Activated CD4-positive, alpha-beta memory T cell treated with anti-CD3 and anti-CD28 coated beads, Interleukin-2, amount 10 ng/mL, durations not matched to agents 7 days and 5 days (primary cell): ENCODE results near the gene EDN1. TPM values are rescaled to one million over a fixed set of nuclear protein-coding genes. Genes with fewer than 3 reads are reported as not detected.

Experiments
- CTCF ChIA-PET: fragments of 350-600 bp; sonication (Branson Sonifier 250); formaldehyde crosslinking; loops from one replicate; lab custom pipeline; 2021; ENCODE audit warnings: antibody characterized with exemption, inconsistent platforms; lab: Charles Lee
- POLR2A ChIA-PET: fragments of 350-600 bp; sonication (Branson Sonifier 250); formaldehyde crosslinking; loops from one replicate; lab custom pipeline; 2021; ENCODE audit warnings: antibody characterized with exemption; lab: Charles Lee
- DNase-seq: peaks from one replicate; pipeline ENCODE4 v3.0.0-alpha.2; 2020
- H3K27ac Mint-ChIP-seq: one replicate; pipeline ENCODE4 v1.8.0; 2021; ENCODE audit warnings: mild to moderate bottlenecking, mixed read lengths
- H3K27me3 Mint-ChIP-seq: one replicate; pipeline ENCODE4 v1.8.0; 2021; ENCODE audit warnings: mixed read lengths
- H3K36me3 Mint-ChIP-seq: one replicate; pipeline ENCODE4 v1.8.0; 2021; ENCODE audit warnings: low read depth, mixed read lengths
- H3K4me1 Mint-ChIP-seq: one replicate; pipeline ENCODE4 v1.8.0; 2021; ENCODE audit warnings: mixed read lengths
- H3K4me3 Mint-ChIP-seq: one replicate; pipeline ENCODE4 v1.8.0; 2021; ENCODE audit warnings: mild to moderate bottlenecking, mixed read lengths
- H3K9me3 Mint-ChIP-seq: one replicate; pipeline ENCODE4 v1.8.0; 2021; ENCODE audit warnings: mixed read lengths
- total RNA-seq, 2 experiments: library from RNA; stranded (reverse); gene quantifications; one replicate each; pipeline ENCODE4 v1.2.3, GENCODE V29; 2021

Gene EDN1
- under 1 TPM in 1 of 2 experiments, not detected in 1; 0.10 TPM for total RNA-seq

DNA sequence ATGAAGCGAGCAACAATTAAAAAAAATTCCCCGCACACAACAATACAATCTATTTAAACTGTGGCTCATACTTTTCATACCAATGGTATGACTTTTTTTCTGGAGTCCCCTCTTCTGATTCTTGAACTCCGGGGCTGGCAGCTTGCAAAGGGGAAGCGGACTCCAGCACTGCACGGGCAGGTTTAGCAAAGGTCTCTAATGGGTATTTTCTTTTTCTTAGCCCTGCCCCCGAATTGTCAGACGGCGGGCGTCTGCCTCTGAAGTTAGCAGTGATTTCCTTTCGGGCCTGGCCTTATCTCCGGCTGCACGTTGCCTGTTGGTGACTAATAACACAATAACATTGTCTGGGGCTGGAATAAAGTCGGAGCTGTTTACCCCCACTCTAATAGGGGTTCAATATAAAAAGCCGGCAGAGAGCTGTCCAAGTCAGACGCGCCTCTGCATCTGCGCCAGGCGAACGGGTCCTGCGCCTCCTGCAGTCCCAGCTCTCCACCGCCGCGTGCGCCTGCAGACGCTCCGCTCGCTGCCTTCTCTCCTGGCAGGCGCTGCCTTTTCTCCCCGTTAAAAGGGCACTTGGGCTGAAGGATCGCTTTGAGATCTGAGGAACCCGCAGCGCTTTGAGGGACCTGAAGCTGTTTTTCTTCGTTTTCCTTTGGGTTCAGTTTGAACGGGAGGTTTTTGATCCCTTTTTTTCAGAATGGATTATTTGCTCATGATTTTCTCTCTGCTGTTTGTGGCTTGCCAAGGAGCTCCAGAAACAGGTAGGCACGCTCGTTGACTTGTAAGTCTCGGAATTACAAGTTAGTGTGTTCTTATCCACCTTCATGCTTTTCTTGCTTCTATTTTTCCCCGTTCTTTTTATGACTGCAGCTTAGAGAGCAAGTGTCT is at the start of gene EDN1:
Gene EDN1, plus strand, starts transcription at position 429 of the 888 bp plus-strand sequence. Its CDS starts 269 bp downstream, at position 698.
- DNase-seq: peak; percentile 55
- Mint-ChIP-seq H3K4me1 (peaks cover 13% of the 10 kb centered on the region), H3K27me3 (peaks cover 46% of the 10 kb centered on the region), H3K4me3 (peak within 1 kb of the TSS; percentile 62), H3K36me3 (no peaks in the 10 kb centered on the region), H3K27ac (peak within 1 kb of the TSS; percentile 3), H3K9me3 (no peaks in the 10 kb centered on the region)
- CTCF ChIA-PET: interaction anchor here (0.5 to 3.4 kb wide), 25 partner anchors 9 to 707 kb away, joined by 3 to 56 read pairs (median 4); no protein-coding TSS in a partner anchor
- POLR2A ChIA-PET: interaction anchor here (1.1 kb wide), 1 partner anchor 281 kb away, joined by 5 read pairs; no protein-coding TSS in a partner anchor

DNA sequence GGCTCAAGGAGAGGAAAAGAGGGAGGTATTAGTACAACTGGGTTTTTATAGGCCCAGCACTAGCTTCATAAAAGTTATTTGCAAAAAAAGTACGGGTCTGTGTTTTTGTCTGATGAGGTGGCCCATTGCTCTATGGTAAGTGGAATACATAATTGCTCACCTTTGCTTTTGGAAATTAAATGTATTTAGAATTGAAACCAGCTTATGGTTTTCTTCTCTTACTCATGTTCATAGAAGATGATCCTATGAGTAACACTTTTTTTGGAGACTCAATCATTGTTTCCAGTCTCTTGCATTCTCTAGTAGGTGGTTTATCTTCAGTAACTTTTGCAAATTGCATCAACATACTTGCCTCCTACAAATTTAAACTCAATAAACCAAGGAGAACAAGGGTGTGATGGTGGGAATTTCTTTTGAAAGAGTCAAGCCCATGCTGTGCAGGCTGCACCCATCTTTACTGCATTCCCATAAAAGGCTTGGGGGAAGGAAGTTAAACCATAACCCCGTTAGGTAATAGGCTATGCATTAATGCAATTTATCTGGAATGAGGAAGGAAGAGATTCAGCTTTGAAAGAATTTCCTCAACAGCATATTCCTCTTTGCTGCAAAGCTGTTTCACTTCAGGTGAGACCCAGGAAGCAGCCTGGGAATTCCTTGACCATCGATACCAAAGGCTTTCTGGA is 48.5 kb upstream of the EDN1 start:
- H3K4me3 Mint-ChIP-seq: no peak overlapping the region
- DNase-seq: no peak
- CTCF ChIA-PET: interaction anchor here (0.6 kb wide), 1 partner anchor 76 kb away, joined by 3 read pairs; no protein-coding TSS in a partner anchor
- H3K9me3 Mint-ChIP-seq: no peaks in the 10 kb centered on the region
- H3K4me1 Mint-ChIP-seq: peaks cover 9% of the 10 kb centered on the region
- H3K27me3 Mint-ChIP-seq: no peaks in the 10 kb centered on the region
- no peaks in the 10 kb centered on the region for H3K36me3 Mint-ChIP-seq
- POLR2A ChIA-PET: no interaction called here
- no peak overlapping the region for H3K27ac Mint-ChIP-seq

- Mint-ChIP-seq H3K27me3 (no peaks in the 10 kb centered on the region), H3K27ac (no peak overlapping the region), H3K36me3 (no peaks in the 10 kb centered on the region), H3K4me1 (peaks cover 8% of the 10 kb centered on the region), H3K9me3 (no peaks in the 10 kb centered on the region), H3K4me3 (no peak overlapping the region)
- no peak for DNase-seq
- POLR2A ChIA-PET: no interaction called here
- CTCF ChIA-PET: no interaction called here
Observed at GRCh38 chr6:12243169-12243568, 47.0 kb upstream of the EDN1 start.

DNA sequence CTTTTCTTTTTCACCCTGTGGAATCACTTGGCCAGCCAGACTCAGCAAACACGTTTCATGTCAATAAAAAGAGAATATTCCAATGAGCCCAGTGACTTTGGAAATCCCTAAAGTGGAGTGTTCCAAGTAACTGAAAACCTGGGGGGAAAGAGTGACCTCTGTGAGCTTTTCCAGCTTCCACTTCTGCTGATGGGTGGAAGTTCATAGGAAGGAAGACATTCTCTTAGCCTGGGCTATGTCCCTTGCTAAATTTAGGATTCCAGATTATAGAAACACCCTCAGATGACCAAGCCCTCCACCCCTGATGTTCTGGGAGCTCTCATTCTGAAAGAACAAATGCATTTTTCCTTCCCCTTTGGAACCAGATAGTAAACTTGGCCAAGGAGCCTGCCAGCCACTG is 44.8 kb upstream of the EDN1 start:
- H3K4me1 Mint-ChIP-seq: peaks cover 4% of the 10 kb centered on the region
- H3K27ac Mint-ChIP-seq: no peak overlapping the region
- H3K27me3 Mint-ChIP-seq: peaks cover 11% of the 10 kb centered on the region
- ChIA-PET POLR2A (no interaction called here), CTCF (no interaction called here)
- no peak overlapping the region for H3K4me3 Mint-ChIP-seq
- no peaks in the 10 kb centered on the region for H3K9me3 Mint-ChIP-seq
- no peaks in the 10 kb centered on the region for H3K36me3 Mint-ChIP-seq
- DNase-seq: no peak

DNA sequence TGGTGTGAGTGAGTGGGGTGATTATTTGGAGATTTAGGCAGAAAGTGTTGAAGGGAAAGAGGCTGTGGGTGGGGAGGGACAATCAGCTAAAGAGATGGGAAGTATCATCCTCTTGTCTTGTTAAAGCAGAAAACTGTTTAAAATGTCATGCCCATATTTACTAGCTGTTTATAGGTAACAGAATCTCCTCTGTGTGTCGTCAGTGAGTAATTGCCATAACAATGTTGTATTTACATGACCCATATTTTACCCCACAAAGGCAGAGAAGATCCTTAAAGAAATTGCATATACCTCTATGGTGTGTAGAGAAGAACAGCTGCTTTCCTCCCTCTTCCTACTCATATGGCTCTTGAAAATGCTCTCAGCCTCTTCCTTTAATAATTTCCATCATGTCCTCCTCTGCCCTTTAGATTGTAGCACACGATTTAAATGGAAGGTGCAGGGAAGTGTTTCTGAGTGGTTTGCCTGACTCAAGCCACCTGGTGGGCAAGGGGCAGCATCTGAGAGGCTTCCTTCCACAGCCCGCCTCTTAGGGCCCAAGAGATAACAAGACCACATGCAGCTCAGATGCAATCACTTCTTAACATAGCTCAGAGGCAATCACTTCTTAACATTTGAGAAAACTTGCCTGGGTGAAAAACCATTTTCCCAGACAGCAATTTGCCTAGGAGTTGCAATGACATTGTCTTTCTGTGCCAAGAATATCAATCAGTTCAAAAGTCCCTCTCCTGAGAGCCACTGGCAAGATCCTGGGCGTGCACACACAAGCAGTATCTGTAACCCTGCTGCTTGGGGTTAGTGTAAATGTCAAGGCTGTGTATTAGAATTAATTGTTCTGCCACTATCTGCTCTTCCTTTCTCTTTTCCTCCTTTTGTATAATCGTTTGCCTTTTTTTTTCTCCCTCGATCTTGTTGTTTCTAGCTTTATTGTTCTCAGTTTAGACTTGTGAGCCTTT is 44.1 kb upstream of the EDN1 start:
- no peaks in the 10 kb centered on the region for H3K36me3 Mint-ChIP-seq
- POLR2A ChIA-PET: no interaction called here
- no peaks in the 10 kb centered on the region for H3K9me3 Mint-ChIP-seq
- H3K4me1 Mint-ChIP-seq: peaks cover 4% of the 10 kb centered on the region
- CTCF ChIA-PET: no interaction called here
- no peak overlapping the region for H3K4me3 Mint-ChIP-seq
- DNase-seq: no peak
- H3K27ac Mint-ChIP-seq: no peak overlapping the region
- H3K27me3 Mint-ChIP-seq: peaks cover 11% of the 10 kb centered on the region

DNA sequence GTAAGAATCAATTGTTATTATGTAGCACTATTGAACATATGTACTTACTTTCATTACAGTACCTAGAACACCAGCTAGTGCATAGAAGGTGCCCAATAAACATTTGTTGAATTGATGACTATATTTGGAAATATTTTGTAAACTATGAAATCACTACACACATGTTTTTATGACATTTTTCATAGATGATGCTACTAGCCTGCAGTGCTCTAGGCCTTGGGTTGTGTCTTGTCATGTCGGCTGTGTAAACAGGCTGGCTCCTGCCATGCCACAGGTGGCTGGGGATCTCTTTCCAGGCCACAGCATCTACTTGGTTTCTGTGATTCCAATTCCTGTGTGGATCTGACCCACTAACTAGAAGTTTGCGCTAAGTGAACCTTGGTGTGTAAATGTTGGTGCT is 43.3 kb upstream of the EDN1 start:
- Mint-ChIP-seq H3K27me3 (peaks cover 11% of the 10 kb centered on the region), H3K9me3 (no peaks in the 10 kb centered on the region), H3K4me1 (no peaks in the 10 kb centered on the region), H3K36me3 (no peaks in the 10 kb centered on the region), H3K27ac (no peak overlapping the region), H3K4me3 (no peak overlapping the region)
- no peak for DNase-seq
- ChIA-PET POLR2A (no interaction called here), CTCF (no interaction called here)

DNA sequence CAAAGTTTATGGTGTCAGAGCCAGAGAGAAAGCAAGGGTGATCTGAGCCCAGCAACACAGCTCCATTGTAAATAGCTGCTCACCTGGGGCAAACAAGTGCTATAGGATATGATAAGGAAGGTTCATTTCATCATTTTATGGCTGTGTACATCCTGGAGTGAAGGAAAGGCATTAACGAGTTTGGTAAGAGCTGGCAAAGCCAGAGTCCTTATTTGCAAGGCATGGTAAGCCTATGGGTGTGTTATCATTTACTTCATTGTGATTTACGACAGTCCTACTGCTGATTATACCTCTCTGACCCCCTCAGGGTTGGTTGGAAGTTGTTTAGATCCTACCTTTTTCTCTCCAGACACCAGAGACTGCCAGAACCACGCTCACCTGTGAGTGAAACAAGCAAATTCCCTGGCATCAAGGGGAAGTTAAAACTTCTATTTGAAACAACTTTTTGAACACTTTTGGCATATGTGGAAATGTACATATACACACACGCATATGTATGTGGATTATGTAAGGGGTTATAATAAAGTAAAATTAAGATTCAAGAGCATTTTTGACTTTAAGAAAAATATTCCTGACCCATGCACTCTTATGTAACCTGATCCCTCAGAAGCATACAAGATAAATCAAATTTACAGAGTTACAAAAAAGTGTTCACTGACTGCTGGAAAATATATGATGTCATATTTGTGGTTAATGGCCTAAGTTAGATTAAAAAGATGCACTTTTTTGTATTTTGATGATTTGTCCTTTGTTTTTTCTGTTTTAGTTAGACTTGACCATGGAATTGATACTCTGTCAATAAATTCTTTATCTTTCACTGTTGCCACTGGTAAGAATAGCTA is 40.4 kb upstream of the EDN1 start:
- H3K27me3 Mint-ChIP-seq: peaks cover 27% of the 10 kb centered on the region
- no peaks in the 10 kb centered on the region for H3K4me1 Mint-ChIP-seq
- no peaks in the 10 kb centered on the region for H3K36me3 Mint-ChIP-seq
- CTCF ChIA-PET: no interaction called here
- POLR2A ChIA-PET: no interaction called here
- no peak overlapping the region for H3K27ac Mint-ChIP-seq
- no peaks in the 10 kb centered on the region for H3K9me3 Mint-ChIP-seq
- H3K4me3 Mint-ChIP-seq: no peak overlapping the region
- DNase-seq: no peak

DNA sequence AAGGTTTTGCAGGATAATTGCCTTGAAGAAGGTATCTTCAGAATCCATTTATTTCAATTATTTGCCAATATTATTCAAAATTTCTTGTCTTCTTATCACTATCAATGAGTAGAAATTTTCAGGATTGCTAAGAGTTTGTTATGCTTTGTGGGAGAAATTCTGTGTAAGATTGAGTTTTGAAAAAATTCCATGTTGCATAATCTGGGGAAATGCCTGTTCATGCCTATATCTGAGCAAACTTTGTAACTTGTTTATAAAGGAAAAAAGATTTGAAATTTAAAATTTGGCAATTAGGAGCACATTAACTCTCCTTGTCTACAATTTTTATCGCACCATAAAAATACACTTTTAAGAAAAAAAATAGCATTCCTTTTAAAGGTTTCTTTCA is 39.8 kb upstream of the EDN1 start:
- Mint-ChIP-seq H3K36me3 (no peaks in the 10 kb centered on the region), H3K27me3 (peaks cover 27% of the 10 kb centered on the region), H3K9me3 (no peaks in the 10 kb centered on the region), H3K4me3 (no peak overlapping the region), H3K4me1 (no peaks in the 10 kb centered on the region), H3K27ac (no peak overlapping the region)
- DNase-seq: no peak
- ChIA-PET POLR2A (no interaction called here), CTCF (no interaction called here)

- Mint-ChIP-seq H3K9me3 (no peaks in the 10 kb centered on the region), H3K27ac (no peak overlapping the region), H3K4me1 (no peaks in the 10 kb centered on the region), H3K4me3 (no peak overlapping the region), H3K36me3 (no peaks in the 10 kb centered on the region), H3K27me3 (peaks cover 24% of the 10 kb centered on the region)
- no peak for DNase-seq
- CTCF ChIA-PET: no interaction called here
- POLR2A ChIA-PET: no interaction called here
Observed at GRCh38 chr6:12254210-12254609, 36.0 kb upstream of the EDN1 start.

DNA sequence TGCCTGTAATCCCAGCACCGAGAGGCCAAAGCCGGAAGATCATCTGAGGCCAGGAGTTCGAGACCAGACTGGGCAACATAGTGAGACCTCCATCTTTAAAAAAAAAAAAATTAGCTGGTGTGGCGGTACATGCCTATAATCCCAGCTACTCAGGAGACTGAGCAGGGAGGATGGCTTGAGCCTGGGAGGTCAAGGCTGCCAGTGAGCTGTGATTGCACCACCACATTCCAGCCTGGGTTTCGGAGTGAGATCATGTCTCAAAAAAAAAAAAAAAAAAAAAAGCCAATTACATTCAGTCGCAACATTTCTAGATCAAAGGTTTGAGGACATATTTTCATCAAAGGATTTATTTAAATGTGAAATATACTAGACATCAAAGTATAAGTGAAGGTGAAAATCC is 32.0 kb upstream of the EDN1 start:
- no peak for DNase-seq
- POLR2A ChIA-PET: no interaction called here
- CTCF ChIA-PET: no interaction called here
- no peaks in the 10 kb centered on the region for H3K4me1 Mint-ChIP-seq
- H3K36me3 Mint-ChIP-seq: no peaks in the 10 kb centered on the region
- peaks cover 22% of the 10 kb centered on the region for H3K27me3 Mint-ChIP-seq
- H3K27ac Mint-ChIP-seq: no peak overlapping the region
- no peak overlapping the region for H3K4me3 Mint-ChIP-seq
- H3K9me3 Mint-ChIP-seq: no peaks in the 10 kb centered on the region

DNA sequence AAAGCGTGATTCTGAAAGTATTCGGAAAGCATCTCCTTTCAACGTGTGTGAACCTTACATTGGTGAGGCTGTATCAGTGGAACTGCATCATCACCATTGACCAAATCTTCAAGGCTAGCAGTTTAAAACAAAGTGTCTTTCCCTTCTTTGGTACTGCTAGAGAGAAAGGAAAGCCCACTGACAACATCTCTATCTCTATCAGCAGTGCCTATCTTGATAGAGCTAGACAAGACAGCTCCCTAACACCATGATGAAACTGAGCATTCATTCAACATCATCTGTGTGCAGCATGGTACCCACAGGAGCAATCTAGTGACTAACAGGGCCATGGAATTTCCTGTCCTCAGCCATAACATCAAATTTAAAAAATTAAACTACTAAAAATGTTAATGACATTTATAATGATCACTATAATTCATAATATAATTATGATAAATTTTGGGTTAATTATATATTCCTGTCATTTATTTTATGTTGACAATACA is 31.5 kb upstream of the EDN1 start:
- no peak for DNase-seq
- no peaks in the 10 kb centered on the region for H3K4me1 Mint-ChIP-seq
- no peak overlapping the region for H3K27ac Mint-ChIP-seq
- no peaks in the 10 kb centered on the region for H3K36me3 Mint-ChIP-seq
- no peak overlapping the region for H3K4me3 Mint-ChIP-seq
- H3K27me3 Mint-ChIP-seq: peaks cover 21% of the 10 kb centered on the region
- H3K9me3 Mint-ChIP-seq: no peaks in the 10 kb centered on the region
- ChIA-PET CTCF (no interaction called here), POLR2A (no interaction called here)
